D721Med (cell line): ENCODE data around the gene MTPN.

Source experiments
- DNase-seq: peaks from one replicate; pipeline ENCODE4 v3.0.0; 2011; ENCODE audit warnings: low spot score; ENCODE audit not compliant: insufficient read length
- FAIRE-seq: peaks from 2 replicates; lab custom pipeline; 2011; peaks lifted over from hg19 to GRCh38; lab: Jason Lieb, UNC
- CTCF ChIP-seq: IDR thresholded peaks from 2 replicates; pipeline ENCODE4 v1.5.1; 2012; ENCODE audit warnings: mild to moderate bottlenecking, control low read depth; ENCODE audit not compliant: insufficient read depth; ENCODE audit errors: missing control alignments

Gene MTPN

GRCh38 chr7:135976312-135977006, 700 bp downstream of the MTPN start:
- DNase-seq: no peak
- no peak for FAIRE-seq
- TF ChIP-seq CTCF: no peak

DNA sequence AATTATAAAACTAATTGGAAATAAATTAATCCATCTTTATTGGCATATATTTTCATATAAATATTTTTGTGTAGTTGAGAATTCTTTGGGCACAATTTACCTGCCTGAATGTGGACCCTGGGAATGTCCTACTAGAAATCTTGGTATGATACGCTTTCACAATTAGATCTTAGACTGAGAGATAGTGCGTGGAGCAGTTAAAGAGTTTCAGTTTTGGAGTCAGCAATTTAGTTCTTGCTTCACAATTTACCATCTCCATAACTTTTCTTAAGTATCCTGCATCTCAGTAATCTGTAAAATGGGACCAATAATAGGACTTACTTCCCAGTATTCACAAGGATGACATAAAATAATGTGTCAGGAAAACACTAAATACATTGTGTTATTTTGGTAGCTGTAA, 2.0 kb downstream of the MTPN start:
- FAIRE-seq (no peak), DNase-seq (no peak)
- TF ChIP-seq CTCF: no peak

- TF ChIP-seq CTCF: no peak
- no peak for FAIRE-seq
These were observed 2.5 kb downstream of the MTPN start for GRCh38 chr7:135974667-135975066.

GRCh38 chr7:135971366-135971725, 5.8 kb downstream of the MTPN start:
- no peak for DNase-seq
- no peak for FAIRE-seq
- no peak for TF ChIP-seq CTCF

More at GRCh38 chr7:135974667-135975066, 2.5 kb downstream of the MTPN start:
- no peak for DNase-seq

DNA sequence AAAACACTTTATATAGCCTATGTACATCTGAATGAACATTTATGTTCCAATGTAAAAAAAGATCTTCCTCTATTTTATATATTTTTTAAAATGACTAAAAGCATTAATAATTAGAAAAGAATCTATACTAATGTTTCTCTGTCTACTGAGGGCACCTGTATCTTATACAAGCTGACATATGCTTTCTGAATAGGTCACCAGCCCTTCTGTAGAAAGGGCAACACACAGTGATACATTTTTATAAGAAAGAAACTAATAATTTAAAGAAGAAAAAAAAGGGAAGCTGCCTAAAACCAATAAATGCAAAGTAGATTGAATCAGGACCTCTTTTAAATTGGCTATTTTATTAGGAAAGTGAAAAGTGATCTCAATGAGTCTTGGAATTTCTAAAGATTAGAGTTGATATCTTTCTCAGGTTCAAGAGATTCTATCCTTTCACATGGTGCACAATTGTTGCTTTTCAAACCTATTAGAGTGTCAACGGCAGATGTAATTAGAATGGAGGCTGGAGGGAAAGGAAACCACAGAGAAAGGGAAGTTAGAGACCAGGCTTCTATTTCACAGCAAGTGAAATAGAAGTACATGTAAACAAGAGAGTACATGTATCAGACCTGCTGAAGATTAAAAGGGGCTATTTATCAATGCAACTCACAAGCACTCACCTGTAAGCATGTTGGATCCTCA, 6.3 kb downstream of the MTPN start:
- FAIRE-seq: no peak
- no peak for DNase-seq
- no peak for TF ChIP-seq CTCF

GRCh38 chr7:135970045-135970444, 7.1 kb downstream of the MTPN start:
- FAIRE-seq (no peak), DNase-seq (no peak)
- no peak for TF ChIP-seq CTCF

DNA sequence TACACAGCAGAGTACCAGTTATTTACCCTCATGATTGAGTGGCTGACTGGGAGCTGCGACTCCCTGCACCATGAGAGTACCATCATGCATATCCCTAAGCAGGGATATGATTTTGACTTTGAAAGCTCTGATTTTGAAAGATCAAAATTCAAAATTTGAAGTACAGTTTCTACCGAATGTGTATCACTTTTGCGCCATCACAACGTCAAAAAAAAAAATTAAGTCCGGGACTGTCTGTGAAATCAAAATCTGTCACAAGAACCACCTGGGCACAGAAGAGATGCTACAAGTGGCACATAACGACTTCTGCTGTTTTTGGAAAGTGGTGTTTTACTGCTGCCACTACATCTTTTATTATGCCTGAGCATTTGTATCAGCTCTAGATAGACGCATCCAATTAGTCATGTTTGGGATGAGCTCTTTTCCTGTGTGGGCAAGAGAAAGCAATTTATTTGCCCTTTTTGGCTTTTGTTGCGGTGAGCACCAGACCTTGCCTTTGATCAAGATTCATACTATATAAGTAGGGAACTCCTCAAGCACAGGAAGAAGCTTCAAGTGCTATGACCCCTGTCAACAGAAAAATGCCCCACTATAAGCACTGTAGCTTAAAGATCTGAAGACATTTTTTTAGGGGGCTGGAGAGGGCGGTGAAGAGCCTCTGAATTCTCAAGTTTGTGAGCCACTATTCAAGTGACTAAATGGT, 10.7 kb downstream of the MTPN start:
- FAIRE-seq (no peak), DNase-seq (no peak)
- no peak for TF ChIP-seq CTCF
